ENCODE results near the gene PI16.

- TF ChIP-seq POLR2AphosphoS5 (IDR thresholded peaks at IDR 0.05; ENCODE audit: low read depth, low read length) = no peak
- no peak for TF ChIP-seq POLR2A (IDR thresholded peaks at IDR 0.05; ENCODE audit: low read depth, low read length)
- no peak for TF ChIP-seq TAF1 (IDR thresholded peaks at IDR 0.05; ENCODE audit: borderline replicate concordance, low read depth, low read length)
Measured at GRCh38 chr6:36999061-36999750, 44.7 kb downstream of the PI16 start.

Measured in GM12892 (cell line).